CD4-positive, alpha-beta T cell treated with Interleukin-17A for 1 hour (primary cell): ENCODE results near the gene SHBG.

ENCODE experiments used
- DNase-seq: peaks from one replicate; pipeline ENCODE4 v3.0.0-alpha.2; 2020

SHBG gene

GRCh38 chr17:7651097-7651664, 21.2 kb downstream of the SHBG start:
- DNase-seq, result no peak

- DNase-seq, result no peak
These were observed 21.9 kb downstream of the SHBG start for GRCh38 chr17:7651665-7652387.

- no peak for DNase-seq
These were observed 22.7 kb downstream of the SHBG start for GRCh38 chr17:7652388-7653356.

GRCh38 chr17:7654832-7655540, 25.1 kb downstream of the SHBG start:
- no peak for DNase-seq

GRCh38 chr17:7655541-7655840, 25.6 kb downstream of the SHBG start:
- no peak for DNase-seq

- no peak for DNase-seq
These were observed 27.1 kb downstream of the SHBG start for GRCh38 chr17:7656958-7657609.

- no peak for DNase-seq
These were observed 37.9 kb downstream of the SHBG start for GRCh38 chr17:7667656-7668406.

- DNase-seq, result no peak
These were observed 38.5 kb downstream of the SHBG start for GRCh38 chr17:7668482-7668881.

GRCh38 chr17:7673239-7673638, 43.3 kb downstream of the SHBG start:
- DNase-seq, result peak; percentile 44

GRCh38 chr17:7674934-7675333, 45.0 kb downstream of the SHBG start:
- DNase-seq, result no peak

- no peak for DNase-seq
These were observed 46.6 kb downstream of the SHBG start for GRCh38 chr17:7676533-7676932.

GRCh38 chr17:7677388-7678067, 47.6 kb downstream of the SHBG start:
- DNase-seq, result no peak
